Endodermal cell (in vitro differentiated cells): ENCODE measurements around the gene VWCE. TPM values are rescaled to one million over a fixed set of nuclear protein-coding genes. Genes with fewer than 3 reads are reported as not detected.

Experiments used
- DNase-seq: peaks from one replicate; pipeline ENCODE4 v3.0.0-alpha.2; 2017
- H3K27ac ChIP-seq: 2 replicates; pipeline ENCODE4 v1.5.1; 2013; ENCODE audit warnings: mild to moderate bottlenecking, low read depth, low read length, moderate library complexity
- H3K27me3 ChIP-seq: 2 replicates; pipeline ENCODE4 v1.6.1; 2013; ENCODE audit warnings: mild to moderate bottlenecking, low read length, moderate library complexity; ENCODE audit not compliant: insufficient read depth, control insufficient read depth, poor library complexity, severe bottlenecking
- H3K36me3 ChIP-seq: 2 replicates; pipeline ENCODE4 v1.7.0; 2013; ENCODE audit warnings: mild to moderate bottlenecking, low read length, moderate library complexity; ENCODE audit not compliant: control insufficient read depth, insufficient read depth
- H3K4me1 ChIP-seq: one replicate; pipeline ENCODE4 v1.7.0; 2013; ENCODE audit warnings: low read length; ENCODE audit not compliant: control insufficient read depth, insufficient read depth
- H3K4me3 ChIP-seq: 2 replicates; pipeline ENCODE4 v1.5.1; 2013; ENCODE audit warnings: mild to moderate bottlenecking, low read length, moderate library complexity
- H3K9ac ChIP-seq: 2 replicates; pipeline ENCODE4 v1.6.1; 2013; ENCODE audit warnings: mild to moderate bottlenecking, low read length, moderate library complexity; ENCODE audit not compliant: poor library complexity, severe bottlenecking; ENCODE audit errors: extremely low read depth
- H3K9me3 ChIP-seq: 2 replicates; pipeline ENCODE4 v1.6.1; 2013; ENCODE audit warnings: mild to moderate bottlenecking, low read length, moderate library complexity; ENCODE audit not compliant: control insufficient read depth
- H3K27ac Mint-ChIP-seq: 2 replicates; pipeline ENCODE4 v1.8.0; 2020; ENCODE audit warnings: mixed read lengths
- H3K27me3 Mint-ChIP-seq: 2 replicates; pipeline ENCODE4 v1.8.0; 2021; ENCODE audit warnings: mild to moderate bottlenecking, mixed read lengths; ENCODE audit not compliant: insufficient read depth
- H3K36me3 Mint-ChIP-seq: 2 replicates; pipeline ENCODE4 v1.8.0; 2020; ENCODE audit warnings: low read depth, mixed read lengths
- H3K4me1 Mint-ChIP-seq: 2 replicates; pipeline ENCODE4 v1.8.0; 2020; ENCODE audit warnings: mixed read lengths
- H3K4me3 Mint-ChIP-seq: 2 replicates; pipeline ENCODE4 v1.8.0; 2020; ENCODE audit warnings: mild to moderate bottlenecking, moderate library complexity, mixed read lengths
- H3K9me3 Mint-ChIP-seq: 2 replicates; pipeline ENCODE4 v1.8.0; 2020; ENCODE audit warnings: mild to moderate bottlenecking, mixed read lengths
- WGBS, 2 experiments: methylation state at CpG; one replicate each; pipeline versions ENCODE4 v1.1.5 to v1.1.7; 2013; ENCODE audit warnings: missing lambda C conversion rate in 2 of 2, mixed read lengths in 1 of 2; ENCODE audit not compliant: insufficient coverage in 1 of 2, insufficient read length in 1 of 2; 5-methylcytosine and 5-hydroxymethylcytosine counted together
- total RNA-seq, 2 donors: library from RNA; stranded (reverse); fragmentation: NEBNext Ultra II Directional in 1 of 2; extraction: Animal tissue kit (Norgen Biotek cat#: 25700) in 1 of 2; gene quantifications; 2 replicates in 1 of 2; 3 replicates in 1 of 2; pipeline ENCODE4 v1.2.1, GENCODE V29; 2021
- TF ChIP-seq, protein P1 (sequence below): fragments of 200-600 bp; sonication (generic); conservative IDR thresholded peaks from 2 replicates; pipeline ENCODE4 v1.5.0; 2021; ENCODE audit warnings: antibody characterized with exemption, mild to moderate bottlenecking

Gene VWCE
- total RNA-seq, 2 donors from 2014 or later: 7.2 to 13.3 TPM

DNA sequence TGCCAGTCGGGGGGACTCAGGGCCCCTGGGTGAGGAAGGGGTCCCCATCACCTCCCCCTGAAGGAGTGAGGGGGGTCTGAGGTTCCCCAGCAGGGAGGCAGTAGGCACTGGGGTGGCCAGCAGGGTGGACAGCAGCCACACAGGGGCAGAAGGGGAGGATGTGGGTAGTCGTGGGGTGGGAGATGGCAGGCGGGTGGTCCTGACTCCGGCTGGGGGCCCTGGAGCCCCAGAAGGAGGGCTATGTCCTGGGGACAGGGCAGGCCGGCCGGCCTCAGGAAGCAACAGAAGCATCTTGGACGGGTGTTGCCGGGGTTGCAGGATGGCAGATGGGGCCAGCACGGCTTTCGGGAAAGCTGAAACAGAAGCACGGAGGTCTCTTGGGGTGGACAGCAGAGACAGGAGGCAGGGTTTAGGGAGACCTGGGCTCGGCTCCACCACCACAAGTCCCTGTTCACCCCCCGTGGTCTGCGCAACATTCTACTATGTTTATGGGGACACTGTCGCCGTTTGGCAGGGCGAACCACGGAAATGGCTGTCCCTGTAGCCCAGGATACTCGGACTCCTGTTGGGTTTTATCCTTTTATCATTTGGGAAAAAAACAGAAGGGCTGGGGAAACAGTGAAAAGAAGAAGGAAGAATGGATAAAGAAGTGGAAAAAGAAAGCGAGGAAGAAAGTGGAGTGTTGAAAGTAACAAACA is 14.1 kb downstream of the VWCE start:
- no peak overlapping the region for H3K4me3 Mint-ChIP-seq

DNA sequence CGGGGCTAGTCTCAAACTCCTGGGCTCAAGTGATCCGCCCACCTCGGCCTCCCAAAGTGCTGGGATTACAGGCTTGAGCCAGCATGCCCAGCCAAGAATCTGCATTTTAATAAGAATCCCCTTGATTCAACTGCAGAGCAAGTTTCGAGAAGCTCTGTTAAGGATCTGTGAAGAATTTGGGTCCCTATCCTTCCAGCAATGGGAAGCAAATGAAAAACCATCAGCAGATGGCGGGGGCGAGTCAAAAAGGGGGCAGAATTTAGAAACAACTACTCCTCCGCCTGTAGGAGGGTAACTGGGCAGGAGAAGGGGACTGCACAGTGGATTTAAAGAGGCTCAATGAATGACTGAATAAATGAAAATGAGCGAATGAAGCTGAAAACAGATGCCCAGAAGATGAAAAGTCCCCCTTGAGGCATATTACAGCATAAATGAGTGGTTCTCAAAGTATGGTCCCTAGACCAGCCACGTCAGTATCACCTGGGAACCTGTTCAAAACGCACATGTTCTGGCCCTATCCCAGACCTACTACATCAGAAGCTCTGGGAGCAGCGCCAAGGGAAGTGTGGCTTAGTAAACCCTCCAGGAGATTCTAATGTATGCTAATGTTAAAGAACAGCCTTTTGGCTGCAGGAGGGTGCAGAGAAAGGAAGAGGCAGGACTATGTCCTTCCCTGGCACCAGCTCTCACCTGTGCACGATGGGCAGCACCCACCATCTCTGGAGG is 15.0 kb downstream of the VWCE start:
- Mint-ChIP-seq H3K27ac (no peak overlapping the region), H3K27me3 (peaks cover 13% of the 10 kb centered on the region), H3K4me1 (peaks cover 9% of the 10 kb centered on the region), H3K36me3 (peaks cover 22% of the 10 kb centered on the region), H3K9me3 (peaks cover 5% of the 10 kb centered on the region), H3K4me3 (no peak overlapping the region)
- TF ChIP-seq, protein P1, sequence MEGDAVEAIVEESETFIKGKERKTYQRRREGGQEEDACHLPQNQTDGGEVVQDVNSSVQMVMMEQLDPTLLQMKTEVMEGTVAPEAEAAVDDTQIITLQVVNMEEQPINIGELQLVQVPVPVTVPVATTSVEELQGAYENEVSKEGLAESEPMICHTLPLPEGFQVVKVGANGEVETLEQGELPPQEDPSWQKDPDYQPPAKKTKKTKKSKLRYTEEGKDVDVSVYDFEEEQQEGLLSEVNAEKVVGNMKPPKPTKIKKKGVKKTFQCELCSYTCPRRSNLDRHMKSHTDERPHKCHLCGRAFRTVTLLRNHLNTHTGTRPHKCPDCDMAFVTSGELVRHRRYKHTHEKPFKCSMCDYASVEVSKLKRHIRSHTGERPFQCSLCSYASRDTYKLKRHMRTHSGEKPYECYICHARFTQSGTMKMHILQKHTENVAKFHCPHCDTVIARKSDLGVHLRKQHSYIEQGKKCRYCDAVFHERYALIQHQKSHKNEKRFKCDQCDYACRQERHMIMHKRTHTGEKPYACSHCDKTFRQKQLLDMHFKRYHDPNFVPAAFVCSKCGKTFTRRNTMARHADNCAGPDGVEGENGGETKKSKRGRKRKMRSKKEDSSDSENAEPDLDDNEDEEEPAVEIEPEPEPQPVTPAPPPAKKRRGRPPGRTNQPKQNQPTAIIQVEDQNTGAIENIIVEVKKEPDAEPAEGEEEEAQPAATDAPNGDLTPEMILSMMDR: peak; percentile 29
- Histone ChIP-seq H3K4me1 (no peaks in the 10 kb centered on the region), H3K27me3 (no peaks in the 10 kb centered on the region), H3K36me3 (peaks cover 5% of the 10 kb centered on the region), H3K27ac (no peak overlapping the region), H3K9me3 (peaks cover 6% of the 10 kb centered on the region), H3K9ac (no peak overlapping the region), H3K4me3 (no peak overlapping the region)
- WGBS, 2 experiments: 83 to 92% methylated on average over 9 to 12 of the region's 12 CpGs
- DNase-seq: peak; percentile 58

More for the DNA sequence above, 14.1 kb downstream of the VWCE start:
- TF ChIP-seq, protein P1: no peak
- Histone ChIP-seq H3K4me3 (no peak overlapping the region), H3K9me3 (peaks cover 7% of the 10 kb centered on the region), H3K27ac (no peak overlapping the region), H3K36me3 (peaks cover 11% of the 10 kb centered on the region), H3K27me3 (no peaks in the 10 kb centered on the region), H3K9ac (no peak overlapping the region), H3K4me1 (no peaks in the 10 kb centered on the region)
- Mint-ChIP-seq H3K4me1 (peaks cover 9% of the 10 kb centered on the region), H3K36me3 (peaks cover 30% of the 10 kb centered on the region), H3K27me3 (peaks cover 13% of the 10 kb centered on the region), H3K27ac (no peak overlapping the region), H3K9me3 (peaks cover 5% of the 10 kb centered on the region)
- WGBS, 2 experiments: 90 to 94% methylated on average over 13 to 20 of the region's 20 CpGs
- no peak for DNase-seq

DNA sequence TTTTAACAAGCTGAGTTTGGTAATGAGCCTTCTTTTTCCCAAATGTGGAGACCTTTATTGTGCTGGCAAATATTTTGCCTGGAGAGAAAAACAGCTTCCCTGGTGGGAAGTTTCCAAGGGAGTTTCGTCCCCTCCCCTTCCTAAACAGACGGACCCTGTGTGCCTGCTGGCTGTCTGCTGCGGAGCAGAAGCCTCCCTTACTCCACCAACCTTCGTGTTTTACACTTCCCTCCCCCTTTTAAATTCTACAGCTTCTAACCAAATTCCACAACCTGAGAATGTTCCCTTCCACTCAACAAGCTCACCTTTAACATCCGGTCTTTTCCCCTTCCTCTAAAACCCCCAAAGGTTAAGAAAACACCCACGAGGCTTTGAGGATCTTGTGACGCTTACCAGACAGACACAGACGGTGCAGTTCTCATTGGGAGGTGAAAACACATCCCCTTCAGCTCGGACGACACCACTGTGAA is 17.1 kb downstream of the VWCE start:
- Histone ChIP-seq H3K27me3 (no peaks in the 10 kb centered on the region), H3K4me3 (no peak overlapping the region), H3K4me1 (no peaks in the 10 kb centered on the region), H3K9me3 (no peaks in the 10 kb centered on the region), H3K9ac (no peak overlapping the region), H3K27ac (no peak overlapping the region), H3K36me3 (peaks cover 5% of the 10 kb centered on the region)
- 58 to 75% methylated on average over 9 to 10 of the region's 10 CpGs for WGBS, 2 experiments
- Mint-ChIP-seq H3K4me3 (no peak overlapping the region), H3K9me3 (no peaks in the 10 kb centered on the region), H3K27me3 (peaks cover 10% of the 10 kb centered on the region), H3K4me1 (peaks cover 9% of the 10 kb centered on the region), H3K36me3 (peaks cover 6% of the 10 kb centered on the region), H3K27ac (no peak overlapping the region)
- TF ChIP-seq, protein P1: no peak
- no peak for DNase-seq
